HepG2 (cell line): ENCODE measurements around the gene B3GNT8. TPM values are rescaled to one million over a fixed set of nuclear protein-coding genes. Genes with fewer than 3 reads are reported as not detected.

Source experiments
- AHR ChIP-seq: IDR thresholded peaks from 2 replicates; pipeline ENCODE4 v1.6.1; 2018; ENCODE audit warnings: missing genetic modification reagents, missing compliant biosample characterization
- ARNT ChIP-seq: fragments of 450-650 bp; IDR thresholded peaks from 2 replicates; pipeline ENCODE4 v1.6.1; 2017
- BRD4 ChIP-seq: sonication (generic); formaldehyde crosslinking; IDR thresholded peaks from 2 replicates; pipeline ENCODE4 v1.4.0; 2020; ENCODE audit warnings: missing genetic modification reagents
- FOXO1 ChIP-seq: sonication (generic); formaldehyde crosslinking; IDR thresholded peaks from 2 replicates; pipeline ENCODE4 v1.4.0; 2020; ENCODE audit warnings: missing genetic modification reagents
- JUNB ChIP-seq: sonication (generic); formaldehyde crosslinking; IDR thresholded peaks from 2 replicates; pipeline ENCODE4 v1.8.0; 2022; ENCODE audit warnings: missing genetic modification reagents, mild to moderate bottlenecking, borderline replicate concordance
- KMT2B ChIP-seq: IDR thresholded peaks from 2 replicates; pipeline ENCODE4 v1.6.1; 2016; ENCODE audit warnings: missing genetic modification reagents, missing compliant biosample characterization
- MBNL3 ChIP-seq: fragments of 250-450 bp; sonication (Bioruptor Pico); conservative IDR thresholded peaks from 2 replicates; pipeline ENCODE4 v1.8.0; 2022; ENCODE audit warnings: mild to moderate bottlenecking, inconsistent platforms
- RFX3 ChIP-seq: IDR thresholded peaks from 2 replicates; pipeline ENCODE4 v1.6.1; 2016; ENCODE audit warnings: missing biosample characterization, missing genetic modification reagents
- SIX4 ChIP-seq: sonication (generic); formaldehyde crosslinking; IDR thresholded peaks from 2 replicates; pipeline ENCODE4 v1.4.0; 2020; ENCODE audit warnings: missing genetic modification reagents
- SYNCRIP ChIP-seq: fragments of 200-400 bp; formaldehyde crosslinking; IDR thresholded peaks from 2 replicates; pipeline ENCODE4 v1.6.1; 2018; ENCODE audit warnings: mild to moderate bottlenecking, low read depth, low read length; ENCODE audit not compliant: insufficient read depth
- TAF1 ChIP-seq: sonication (generic); formaldehyde crosslinking; IDR thresholded peaks from 2 replicates; pipeline ENCODE4 v1.4.0; 2020; ENCODE audit warnings: missing genetic modification reagents
- ZNF264 ChIP-seq: sonication (generic); formaldehyde crosslinking; IDR thresholded peaks from 2 replicates; pipeline ENCODE4 v1.4.0; 2020; ENCODE audit warnings: missing genetic modification reagents
- ZNF703 ChIP-seq: sonication (generic); formaldehyde crosslinking; IDR thresholded peaks from 2 replicates; pipeline ENCODE4 v1.5.1; 2020; ENCODE audit warnings: missing genetic modification reagents, mild to moderate bottlenecking, moderate library complexity, borderline replicate concordance
- ZNF772 ChIP-seq: sonication (generic); formaldehyde crosslinking; IDR thresholded peaks from 2 replicates; pipeline ENCODE4 v1.5.0; 2020; ENCODE audit warnings: mild to moderate bottlenecking, missing genetic modification reagents
- ZNF782 ChIP-seq: sonication (generic); formaldehyde crosslinking; IDR thresholded peaks from 2 replicates; pipeline ENCODE4 v1.4.0; 2020; ENCODE audit warnings: missing genetic modification reagents, mild to moderate bottlenecking, borderline replicate concordance
- ZNF839 ChIP-seq: sonication (generic); formaldehyde crosslinking; IDR thresholded peaks from 2 replicates; pipeline ENCODE4 v1.4.0; 2020; ENCODE audit warnings: missing genetic modification reagents, mild to moderate bottlenecking, borderline replicate concordance
- polyA plus RNA-seq, 8 experiments: library from polyadenylated mRNA; depleted of rRNA in 3 of 8; stranded (reverse) in 7 of 8; unstranded in 1 of 8; fragments of >200 nt; fragmentation: Illumina TruSeq in 4 of 8; extraction: Trizol in 4 of 8; gene quantifications; 2 replicates each; pipeline versions ENCODE4 v1.2.1 to v1.2.3, GENCODE V29; 2011 to 2016; ENCODE audit warnings: low read depth in 4 of 8, missing spikeins in 1 of 8, mixed read lengths in 1 of 8; ENCODE audit not compliant: insufficient read depth in 1 of 8
- total RNA-seq, 5 experiments: library from RNA; depleted of rRNA; stranded (reverse); fragments of >200 nt; fragmentation: Illumina TruSeq; extraction: Trizol; gene quantifications; 2 replicates each; pipeline ENCODE4 v1.2.3, GENCODE V29; 2016; ENCODE audit warnings: low read depth in 1 of 5
- TF ChIP-seq, protein P1 (sequence below): sonication (generic); formaldehyde crosslinking; conservative IDR thresholded peaks from 2 replicates; pipeline ENCODE4 v1.5.0; 2020; ENCODE audit warnings: missing genetic modification reagents
- TF ChIP-seq, protein P2 (sequence below): sonication (generic); formaldehyde crosslinking; IDR thresholded peaks from 2 replicates; pipeline ENCODE4 v1.9.0; 2021; ENCODE audit warnings: missing genetic modification reagents, mild to moderate bottlenecking, borderline replicate concordance
- TF ChIP-seq, protein P3 (sequence below): sonication (generic); formaldehyde crosslinking; IDR thresholded peaks from 2 replicates; pipeline ENCODE4 v1.5.0; 2020; ENCODE audit warnings: mild to moderate bottlenecking, missing genetic modification reagents
- TF ChIP-seq, protein P4 (sequence below): sonication (generic); formaldehyde crosslinking; IDR thresholded peaks from 2 replicates; pipeline ENCODE4 v1.8.1; 2023; ENCODE audit warnings: missing genetic modification reagents, inconsistent platforms, borderline replicate concordance
- TF ChIP-seq, protein P5 (sequence below): sonication (generic); formaldehyde crosslinking; IDR thresholded peaks from 2 replicates; pipeline ENCODE4 v1.5.0; 2020; ENCODE audit warnings: mild to moderate bottlenecking, missing genetic modification reagents, moderate library complexity

B3GNT8 gene
- total and polyA plus RNA-seq, 2 of the 13 experiments (the other 11 are each of a cell fraction or from before 2014, with no cell fraction given): 0.26 to 1.9 TPM

DNA sequence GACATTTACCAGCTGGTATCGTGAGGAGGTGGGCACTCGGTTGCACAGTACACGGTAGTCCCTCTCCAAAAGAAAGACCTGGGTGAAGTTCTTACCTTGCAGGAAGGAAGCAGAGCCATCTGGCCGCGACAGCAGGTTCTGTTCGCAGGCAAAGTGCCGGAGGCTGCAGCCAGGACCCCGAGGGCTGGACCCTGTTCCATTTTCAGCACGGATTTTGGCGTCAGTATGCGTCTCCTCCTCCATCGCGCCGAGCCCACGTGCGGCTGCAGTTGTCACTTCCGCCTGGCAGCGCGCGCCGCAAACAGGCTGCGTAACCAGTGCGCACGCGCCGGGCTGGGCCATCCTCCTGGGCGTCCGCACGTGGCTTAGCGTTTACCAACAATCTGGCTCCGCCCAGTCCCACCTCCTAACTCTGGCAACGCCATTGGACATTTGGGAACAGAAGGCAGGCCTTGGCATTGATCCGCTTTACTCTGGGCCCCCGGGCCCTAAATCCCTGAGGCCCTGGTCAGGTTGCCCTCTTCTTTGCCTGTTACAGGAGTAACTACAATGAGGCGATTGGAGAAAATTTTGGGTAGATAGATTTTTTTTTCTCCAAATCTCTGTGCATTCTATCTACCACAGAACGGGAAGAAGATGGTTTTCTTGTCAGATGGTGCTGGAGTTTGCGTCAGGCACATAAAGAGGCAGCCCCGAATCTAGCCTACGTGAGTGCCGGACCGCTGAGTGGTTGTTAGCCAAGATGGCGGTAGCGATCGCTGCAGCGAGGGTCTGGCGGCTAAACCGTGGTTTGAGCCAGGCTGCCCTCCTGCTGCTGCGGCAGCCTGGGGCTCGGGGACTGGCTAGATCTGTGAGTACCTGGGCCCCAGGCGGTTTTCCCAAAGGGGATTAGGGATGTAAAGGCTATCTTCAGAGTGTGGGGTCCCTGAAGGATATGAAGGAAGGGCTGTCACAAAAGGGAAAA lies 29.8 kb downstream of the B3GNT8 start, which contains the start of the genes BCKDHA and EXOSC5 (continued):
- TF ChIP-seq, protein P1, sequence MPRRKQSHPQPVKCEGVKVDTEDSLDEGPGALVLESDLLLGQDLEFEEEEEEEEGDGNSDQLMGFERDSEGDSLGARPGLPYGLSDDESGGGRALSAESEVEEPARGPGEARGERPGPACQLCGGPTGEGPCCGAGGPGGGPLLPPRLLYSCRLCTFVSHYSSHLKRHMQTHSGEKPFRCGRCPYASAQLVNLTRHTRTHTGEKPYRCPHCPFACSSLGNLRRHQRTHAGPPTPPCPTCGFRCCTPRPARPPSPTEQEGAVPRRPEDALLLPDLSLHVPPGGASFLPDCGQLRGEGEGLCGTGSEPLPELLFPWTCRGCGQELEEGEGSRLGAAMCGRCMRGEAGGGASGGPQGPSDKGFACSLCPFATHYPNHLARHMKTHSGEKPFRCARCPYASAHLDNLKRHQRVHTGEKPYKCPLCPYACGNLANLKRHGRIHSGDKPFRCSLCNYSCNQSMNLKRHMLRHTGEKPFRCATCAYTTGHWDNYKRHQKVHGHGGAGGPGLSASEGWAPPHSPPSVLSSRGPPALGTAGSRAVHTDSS: 0 out of 2 replicates have a peak, but pooled peaks have one; percentile 83
- TF ChIP-seq, protein P2, sequence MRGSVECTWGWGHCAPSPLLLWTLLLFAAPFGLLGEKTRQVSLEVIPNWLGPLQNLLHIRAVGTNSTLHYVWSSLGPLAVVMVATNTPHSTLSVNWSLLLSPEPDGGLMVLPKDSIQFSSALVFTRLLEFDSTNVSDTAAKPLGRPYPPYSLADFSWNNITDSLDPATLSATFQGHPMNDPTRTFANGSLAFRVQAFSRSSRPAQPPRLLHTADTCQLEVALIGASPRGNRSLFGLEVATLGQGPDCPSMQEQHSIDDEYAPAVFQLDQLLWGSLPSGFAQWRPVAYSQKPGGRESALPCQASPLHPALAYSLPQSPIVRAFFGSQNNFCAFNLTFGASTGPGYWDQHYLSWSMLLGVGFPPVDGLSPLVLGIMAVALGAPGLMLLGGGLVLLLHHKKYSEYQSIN (CRISPR knock-in tag): no peak
- TF ChIP-seq, protein P3, sequence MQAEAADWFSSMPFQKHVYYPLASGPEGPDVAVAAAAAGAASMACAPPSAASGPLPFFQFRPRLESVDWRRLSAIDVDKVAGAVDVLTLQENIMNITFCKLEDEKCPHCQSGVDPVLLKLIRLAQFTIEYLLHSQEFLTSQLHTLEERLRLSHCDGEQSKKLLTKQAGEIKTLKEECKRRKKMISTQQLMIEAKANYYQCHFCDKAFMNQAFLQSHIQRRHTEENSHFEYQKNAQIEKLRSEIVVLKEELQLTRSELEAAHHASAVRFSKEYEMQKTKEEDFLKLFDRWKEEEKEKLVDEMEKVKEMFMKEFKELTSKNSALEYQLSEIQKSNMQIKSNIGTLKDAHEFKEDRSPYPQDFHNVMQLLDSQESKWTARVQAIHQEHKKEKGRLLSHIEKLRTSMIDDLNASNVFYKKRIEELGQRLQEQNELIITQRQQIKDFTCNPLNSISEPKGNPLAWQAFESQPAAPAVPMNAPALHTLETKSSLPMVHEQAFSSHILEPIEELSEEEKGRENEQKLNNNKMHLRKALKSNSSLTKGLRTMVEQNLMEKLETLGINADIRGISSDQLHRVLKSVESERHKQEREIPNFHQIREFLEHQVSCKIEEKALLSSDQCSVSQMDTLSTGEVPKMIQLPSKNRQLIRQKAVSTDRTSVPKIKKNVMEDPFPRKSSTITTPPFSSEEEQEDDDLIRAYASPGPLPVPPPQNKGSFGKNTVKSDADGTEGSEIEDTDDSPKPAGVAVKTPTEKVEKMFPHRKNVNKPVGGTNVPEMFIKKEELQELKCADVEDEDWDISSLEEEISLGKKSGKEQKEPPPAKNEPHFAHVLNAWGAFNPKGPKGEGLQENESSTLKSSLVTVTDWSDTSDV (CRISPR knock-in tag): 0 out of 2 replicates have a peak, but pooled peaks have one; percentile 77
- no peak for TF ChIP-seq RFX3 (CRISPR knock-in tag)
- TF ChIP-seq, protein P4, sequence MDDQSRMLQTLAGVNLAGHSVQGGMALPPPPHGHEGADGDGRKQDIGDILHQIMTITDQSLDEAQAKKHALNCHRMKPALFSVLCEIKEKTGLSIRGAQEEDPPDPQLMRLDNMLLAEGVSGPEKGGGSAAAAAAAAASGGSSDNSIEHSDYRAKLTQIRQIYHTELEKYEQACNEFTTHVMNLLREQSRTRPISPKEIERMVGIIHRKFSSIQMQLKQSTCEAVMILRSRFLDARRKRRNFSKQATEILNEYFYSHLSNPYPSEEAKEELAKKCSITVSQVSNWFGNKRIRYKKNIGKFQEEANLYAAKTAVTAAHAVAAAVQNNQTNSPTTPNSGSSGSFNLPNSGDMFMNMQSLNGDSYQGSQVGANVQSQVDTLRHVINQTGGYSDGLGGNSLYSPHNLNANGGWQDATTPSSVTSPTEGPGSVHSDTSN: peak; percentile 69; the same call in 1 of the 2 replicates
- no peak for TF ChIP-seq JUNB
- TF ChIP-seq SIX4: no peak
- TF ChIP-seq FOXO1: peak; percentile 67
- 0 out of 2 replicates have a peak, but pooled peaks have one; percentile 56 for TF ChIP-seq BRD4 (CRISPR knock-in tag)
- TF ChIP-seq MBNL3: no peak
- TF ChIP-seq ZNF703 (CRISPR knock-in tag): no peak
- no peak for TF ChIP-seq SYNCRIP
- TF ChIP-seq ZNF264 (CRISPR knock-in tag): peak; percentile 74; the same call in 1 of the 2 replicates
- no peak for TF ChIP-seq ZNF839 (CRISPR knock-in tag)
- TF ChIP-seq AHR: peak; percentile 50; the same call in 1 of the 2 replicates
- peak; percentile 71 for TF ChIP-seq TAF1 (CRISPR knock-in tag)
- TF ChIP-seq KMT2B (CRISPR knock-in tag): 0 out of 2 replicates have a peak, but pooled peaks have one; percentile 59
- TF ChIP-seq ZNF772 (CRISPR knock-in tag): no peak
- no peak for TF ChIP-seq ARNT
- TF ChIP-seq ZNF782 (CRISPR knock-in tag): no peak
- TF ChIP-seq, protein P5, sequence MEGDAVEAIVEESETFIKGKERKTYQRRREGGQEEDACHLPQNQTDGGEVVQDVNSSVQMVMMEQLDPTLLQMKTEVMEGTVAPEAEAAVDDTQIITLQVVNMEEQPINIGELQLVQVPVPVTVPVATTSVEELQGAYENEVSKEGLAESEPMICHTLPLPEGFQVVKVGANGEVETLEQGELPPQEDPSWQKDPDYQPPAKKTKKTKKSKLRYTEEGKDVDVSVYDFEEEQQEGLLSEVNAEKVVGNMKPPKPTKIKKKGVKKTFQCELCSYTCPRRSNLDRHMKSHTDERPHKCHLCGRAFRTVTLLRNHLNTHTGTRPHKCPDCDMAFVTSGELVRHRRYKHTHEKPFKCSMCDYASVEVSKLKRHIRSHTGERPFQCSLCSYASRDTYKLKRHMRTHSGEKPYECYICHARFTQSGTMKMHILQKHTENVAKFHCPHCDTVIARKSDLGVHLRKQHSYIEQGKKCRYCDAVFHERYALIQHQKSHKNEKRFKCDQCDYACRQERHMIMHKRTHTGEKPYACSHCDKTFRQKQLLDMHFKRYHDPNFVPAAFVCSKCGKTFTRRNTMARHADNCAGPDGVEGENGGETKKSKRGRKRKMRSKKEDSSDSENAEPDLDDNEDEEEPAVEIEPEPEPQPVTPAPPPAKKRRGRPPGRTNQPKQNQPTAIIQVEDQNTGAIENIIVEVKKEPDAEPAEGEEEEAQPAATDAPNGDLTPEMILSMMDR: no peak
